ENCODE data around the gene SEBOX.

DNA sequence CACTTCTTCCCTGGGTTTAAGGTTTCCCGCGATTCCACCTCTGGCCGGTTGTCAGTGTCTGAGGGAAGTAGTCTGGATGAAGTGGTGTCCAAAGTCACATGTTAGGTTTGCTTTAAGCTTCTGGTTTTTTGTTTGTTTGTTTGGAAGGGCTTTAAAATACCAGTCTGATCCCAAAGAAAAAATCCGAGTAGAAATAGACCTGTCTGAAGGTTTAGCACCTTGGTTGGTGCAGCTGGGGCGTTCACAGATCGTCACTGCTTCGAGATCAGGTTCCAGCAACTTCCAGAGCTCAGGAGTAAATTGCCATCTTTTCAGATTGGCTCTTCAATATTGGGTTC, 45.4 kb downstream of the SEBOX start:
- TF ChIP-seq, protein P1, sequence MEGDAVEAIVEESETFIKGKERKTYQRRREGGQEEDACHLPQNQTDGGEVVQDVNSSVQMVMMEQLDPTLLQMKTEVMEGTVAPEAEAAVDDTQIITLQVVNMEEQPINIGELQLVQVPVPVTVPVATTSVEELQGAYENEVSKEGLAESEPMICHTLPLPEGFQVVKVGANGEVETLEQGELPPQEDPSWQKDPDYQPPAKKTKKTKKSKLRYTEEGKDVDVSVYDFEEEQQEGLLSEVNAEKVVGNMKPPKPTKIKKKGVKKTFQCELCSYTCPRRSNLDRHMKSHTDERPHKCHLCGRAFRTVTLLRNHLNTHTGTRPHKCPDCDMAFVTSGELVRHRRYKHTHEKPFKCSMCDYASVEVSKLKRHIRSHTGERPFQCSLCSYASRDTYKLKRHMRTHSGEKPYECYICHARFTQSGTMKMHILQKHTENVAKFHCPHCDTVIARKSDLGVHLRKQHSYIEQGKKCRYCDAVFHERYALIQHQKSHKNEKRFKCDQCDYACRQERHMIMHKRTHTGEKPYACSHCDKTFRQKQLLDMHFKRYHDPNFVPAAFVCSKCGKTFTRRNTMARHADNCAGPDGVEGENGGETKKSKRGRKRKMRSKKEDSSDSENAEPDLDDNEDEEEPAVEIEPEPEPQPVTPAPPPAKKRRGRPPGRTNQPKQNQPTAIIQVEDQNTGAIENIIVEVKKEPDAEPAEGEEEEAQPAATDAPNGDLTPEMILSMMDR (IDR thresholded peaks at IDR 0.05) = no peak
- no peak for TF ChIP-seq POLR2A (IDR thresholded peaks at IDR 0.05)
